Endothelial cell of umbilical vein (primary cell): ENCODE measurements around the gene CLDN15.

ENCODE experiments used
- EZH2 ChIP-seq: IDR thresholded peaks from 2 replicates; pipeline ENCODE4 v1.6.1; 2012; ENCODE audit warnings: borderline replicate concordance, low read depth, mild to moderate bottlenecking, moderate library complexity, low read length, inconsistent platforms; ENCODE audit not compliant: severe bottlenecking
- JUN ChIP-seq: IDR thresholded peaks from 2 replicates; pipeline ENCODE4 v1.6.1; 2011; ENCODE audit warnings: borderline replicate concordance, low read depth; ENCODE audit not compliant: insufficient read length, insufficient read depth
- POLR2AphosphoS5 ChIP-seq: IDR thresholded peaks from 2 replicates; pipeline ENCODE4 v1.6.1; 2012; ENCODE audit warnings: low read depth, mild to moderate bottlenecking, control low read depth, low read length, moderate library complexity; ENCODE audit not compliant: insufficient read depth
- TF ChIP-seq, protein P1 (sequence below), 2 donors: IDR thresholded peaks; 1 replicate in 1 of 2; 2 replicates in 1 of 2; pipeline ENCODE4 v1.5.1; 2011; ENCODE audit warnings: low read length in 2 of 2, mild to moderate bottlenecking in 2 of 2, moderate library complexity in 2 of 2, control low read depth in 1 of 2, inconsistent platforms in 1 of 2, low read depth in 1 of 2; ENCODE audit not compliant: insufficient read depth in 1 of 2; ENCODE audit errors: extremely low read depth in 1 of 2

GRCh38 chr7:101212014-101212413 is 25.6 kb downstream of the CLDN15 start:
- TF ChIP-seq EZH2: no peak
- no peak for TF ChIP-seq POLR2AphosphoS5
- TF ChIP-seq, protein P1, sequence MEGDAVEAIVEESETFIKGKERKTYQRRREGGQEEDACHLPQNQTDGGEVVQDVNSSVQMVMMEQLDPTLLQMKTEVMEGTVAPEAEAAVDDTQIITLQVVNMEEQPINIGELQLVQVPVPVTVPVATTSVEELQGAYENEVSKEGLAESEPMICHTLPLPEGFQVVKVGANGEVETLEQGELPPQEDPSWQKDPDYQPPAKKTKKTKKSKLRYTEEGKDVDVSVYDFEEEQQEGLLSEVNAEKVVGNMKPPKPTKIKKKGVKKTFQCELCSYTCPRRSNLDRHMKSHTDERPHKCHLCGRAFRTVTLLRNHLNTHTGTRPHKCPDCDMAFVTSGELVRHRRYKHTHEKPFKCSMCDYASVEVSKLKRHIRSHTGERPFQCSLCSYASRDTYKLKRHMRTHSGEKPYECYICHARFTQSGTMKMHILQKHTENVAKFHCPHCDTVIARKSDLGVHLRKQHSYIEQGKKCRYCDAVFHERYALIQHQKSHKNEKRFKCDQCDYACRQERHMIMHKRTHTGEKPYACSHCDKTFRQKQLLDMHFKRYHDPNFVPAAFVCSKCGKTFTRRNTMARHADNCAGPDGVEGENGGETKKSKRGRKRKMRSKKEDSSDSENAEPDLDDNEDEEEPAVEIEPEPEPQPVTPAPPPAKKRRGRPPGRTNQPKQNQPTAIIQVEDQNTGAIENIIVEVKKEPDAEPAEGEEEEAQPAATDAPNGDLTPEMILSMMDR (IDR thresholded peaks at IDR 0.05; ENCODE audit: extremely low read depth in 1 of 2, insufficient read depth in 1 of 2, low read depth in 1 of 2, low read length in 2 of 2): no peak
- TF ChIP-seq JUN: no peak
